CD4-positive, alpha-beta T cell treated with Interleukin-17A for 4 hours (primary cell): Measurements from ENCODE around the gene ACBD4.

Source experiments
- DNase-seq: peaks from one replicate; pipeline ENCODE4 v3.0.0-alpha.2; 2020; ENCODE audit warnings: mixed read lengths

Gene ACBD4

GRCh38 chr17:45104907-45105624 lies 30.4 kb upstream of the ACBD4 start:
- no peak for DNase-seq

GRCh38 chr17:45106096-45106495 lies 29.4 kb upstream of the ACBD4 start:
- no peak for DNase-seq

- DNase-seq, result no peak
Measured at GRCh38 chr17:45106582-45106981, 28.9 kb upstream of the ACBD4 start.

GRCh38 chr17:45107293-45108010 lies 28.0 kb upstream of the ACBD4 start:
- DNase-seq, result no peak

GRCh38 chr17:45108051-45108450 lies 27.4 kb upstream of the ACBD4 start:
- DNase-seq, result no peak

GRCh38 chr17:45108595-45109521 lies 26.6 kb upstream of the ACBD4 start:
- no peak for DNase-seq

GRCh38 chr17:45110676-45111611 lies 24.5 kb upstream of the ACBD4 start:
- no peak for DNase-seq

GRCh38 chr17:45111850-45112249 lies 23.6 kb upstream of the ACBD4 start:
- DNase-seq, result no peak

GRCh38 chr17:45112559-45113423 lies 22.7 kb upstream of the ACBD4 start:
- DNase-seq, result no peak

GRCh38 chr17:45113424-45113754 lies 22.1 kb upstream of the ACBD4 start:
- DNase-seq, result no peak

GRCh38 chr17:45114117-45114932 lies 21.2 kb upstream of the ACBD4 start:
- no peak for DNase-seq

- DNase-seq, result no peak
Measured at GRCh38 chr17:45115015-45115625, 20.4 kb upstream of the ACBD4 start.

GRCh38 chr17:45115871-45116270 lies 19.6 kb upstream of the ACBD4 start:
- no peak for DNase-seq

- DNase-seq, result no peak
Measured at GRCh38 chr17:45116434-45117016, 19.0 kb upstream of the ACBD4 start.

- no peak for DNase-seq
Measured at GRCh38 chr17:45117334-45117733, 18.2 kb upstream of the ACBD4 start.

- no peak for DNase-seq
Measured at GRCh38 chr17:45117848-45118646, 17.4 kb upstream of the ACBD4 start.

GRCh38 chr17:45118691-45119090 lies 16.8 kb upstream of the ACBD4 start:
- no peak for DNase-seq

GRCh38 chr17:45119964-45120363 lies 15.5 kb upstream of the ACBD4 start:
- DNase-seq, result no peak

GRCh38 chr17:45120558-45120957 lies 14.9 kb upstream of the ACBD4 start:
- DNase-seq, result no peak
